HG03521 (cell line): Measurements from ENCODE around the gene CFAP97D2.
A peak's percentile ranks its signal among the peaks of the same experiment; 100 is the strongest.
"Not testable (repeated sequence)": the region's sequence is repeated elsewhere in the genome, so short reads cannot be mapped to it uniquely, and the experiment has no call there.

Experiments
- ATAC-seq: cut with Tn5 transposase; IDR thresholded peaks from one replicate; pipeline ENCODE4 v1.9.1; 2021; ENCODE audit warnings: mild to moderate bottlenecking, moderate library complexity; ENCODE audit not compliant: unreplicated experiment

The CFAP97D2 gene

GRCh38 chr13:114194853-114195252 is 15.8 kb downstream of the CFAP97D2 start:
- no peak for ATAC-seq

GRCh38 chr13:114196629-114197028 is 17.6 kb downstream of the CFAP97D2 start:
- ATAC-seq, result no peak

- no peak for ATAC-seq
Measured at GRCh38 chr13:114198556-114198955, 19.5 kb downstream of the CFAP97D2 start.

- not testable (repeated sequence) for ATAC-seq
Measured at GRCh38 chr13:114199526-114199925, 20.5 kb downstream of the CFAP97D2 start.

GRCh38 chr13:114199954-114200353 is 20.9 kb downstream of the CFAP97D2 start:
- no peak for ATAC-seq

GRCh38 chr13:114200399-114200911 is 21.4 kb downstream of the CFAP97D2 start:
- ATAC-seq, result no peak

- ATAC-seq, result no peak
Measured at GRCh38 chr13:114202581-114202980, 23.5 kb downstream of the CFAP97D2 start.

- ATAC-seq, result no peak
Measured at GRCh38 chr13:114203536-114203935, 24.5 kb downstream of the CFAP97D2 start.

- ATAC-seq, result no peak
Measured at GRCh38 chr13:114204894-114205293, 25.8 kb downstream of the CFAP97D2 start.

- no peak for ATAC-seq
Measured at GRCh38 chr13:114208134-114208533, 29.1 kb downstream of the CFAP97D2 start.

- ATAC-seq, result no peak
Measured at GRCh38 chr13:114211446-114212157, 32.5 kb downstream of the CFAP97D2 start.

GRCh38 chr13:114212158-114212495 is 33.1 kb downstream of the CFAP97D2 start:
- ATAC-seq, result no peak

GRCh38 chr13:114213980-114214379 is 34.9 kb downstream of the CFAP97D2 start:
- ATAC-seq, result no peak

GRCh38 chr13:114219392-114219791 is 40.3 kb downstream of the CFAP97D2 start:
- no peak for ATAC-seq

GRCh38 chr13:114222461-114222968 is 43.5 kb downstream of the CFAP97D2 start:
- no peak for ATAC-seq

GRCh38 chr13:114224201-114224600 is 45.1 kb downstream of the CFAP97D2 start:
- ATAC-seq, result no peak

GRCh38 chr13:114225610-114226009 is 46.6 kb downstream of the CFAP97D2 start:
- ATAC-seq, result no peak

GRCh38 chr13:114226088-114226487 is 47.0 kb downstream of the CFAP97D2 start:
- ATAC-seq, result no peak

- ATAC-seq, result peak; percentile 66
Measured at GRCh38 chr13:114226699-114227323, 47.8 kb downstream of the CFAP97D2 start.

GRCh38 chr13:114227528-114227927 is 48.5 kb downstream of the CFAP97D2 start:
- no peak for ATAC-seq

GRCh38 chr13:114228176-114228575 is 49.1 kb downstream of the CFAP97D2 start:
- no peak for ATAC-seq

GRCh38 chr13:114229506-114229905 is 50.4 kb downstream of the CFAP97D2 start:
- ATAC-seq, result no peak
